GM21529 (cell line): ENCODE measurements around the gene RPS26.
A peak's percentile ranks its signal among the peaks of the same experiment; 100 is the strongest.
"Not testable (repeated sequence)": the region's sequence is repeated elsewhere in the genome, so short reads cannot be mapped to it uniquely, and the experiment has no call there.

Experiments used
- ATAC-seq: cut with Tn5 transposase; IDR thresholded peaks from one replicate; pipeline ENCODE4 v1.9.1; 2021; ENCODE audit not compliant: unreplicated experiment

The RPS26 gene

DNA sequence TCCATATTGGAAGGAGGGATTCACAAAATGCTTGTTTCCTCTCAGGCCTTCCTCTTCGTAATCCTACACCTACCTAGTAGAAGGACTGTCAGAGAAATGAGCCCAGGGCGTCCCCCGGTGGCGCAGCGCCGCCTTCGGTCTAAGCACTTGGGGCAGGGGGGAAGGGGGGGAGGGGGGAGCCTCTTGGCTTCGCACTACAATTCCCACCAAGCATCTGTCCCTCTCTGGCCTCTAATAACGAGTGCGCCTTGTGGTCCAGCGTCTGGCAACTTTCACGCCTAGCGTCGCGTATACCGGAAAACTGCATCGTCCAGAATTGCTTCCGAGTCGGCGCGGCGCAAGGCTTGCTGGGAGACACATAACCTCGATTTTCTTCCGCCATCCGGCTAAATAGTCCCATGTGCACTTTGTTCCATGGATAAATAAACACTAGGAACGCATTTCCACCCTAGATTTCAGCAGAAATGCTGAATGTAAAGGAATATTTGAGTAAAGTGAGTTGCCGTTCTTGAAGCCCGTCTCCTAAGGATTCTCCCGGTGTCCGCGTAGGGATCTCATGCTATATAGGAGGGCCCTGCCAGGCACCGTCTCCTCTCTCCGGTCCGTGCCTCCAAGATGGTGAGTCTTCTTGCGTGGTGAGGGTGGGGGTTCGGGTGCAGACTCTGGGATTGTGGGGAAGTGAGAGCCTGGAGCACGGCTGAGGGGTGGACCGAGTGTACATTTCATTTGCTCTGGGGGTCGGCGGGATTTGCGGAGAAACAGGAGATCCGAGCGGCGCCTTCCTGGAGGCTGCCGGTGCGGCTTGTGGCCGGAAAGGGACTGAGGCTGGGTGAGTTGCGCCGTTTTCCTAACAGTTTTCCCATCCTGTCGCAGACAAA lies at the start of gene RPS26:
Gene RPS26 (plus strand): TSS at position 367 of the 878 bp plus-strand sequence. CDS start 249 bp downstream, at position 616.
- peak; percentile 91 for ATAC-seq

DNA sequence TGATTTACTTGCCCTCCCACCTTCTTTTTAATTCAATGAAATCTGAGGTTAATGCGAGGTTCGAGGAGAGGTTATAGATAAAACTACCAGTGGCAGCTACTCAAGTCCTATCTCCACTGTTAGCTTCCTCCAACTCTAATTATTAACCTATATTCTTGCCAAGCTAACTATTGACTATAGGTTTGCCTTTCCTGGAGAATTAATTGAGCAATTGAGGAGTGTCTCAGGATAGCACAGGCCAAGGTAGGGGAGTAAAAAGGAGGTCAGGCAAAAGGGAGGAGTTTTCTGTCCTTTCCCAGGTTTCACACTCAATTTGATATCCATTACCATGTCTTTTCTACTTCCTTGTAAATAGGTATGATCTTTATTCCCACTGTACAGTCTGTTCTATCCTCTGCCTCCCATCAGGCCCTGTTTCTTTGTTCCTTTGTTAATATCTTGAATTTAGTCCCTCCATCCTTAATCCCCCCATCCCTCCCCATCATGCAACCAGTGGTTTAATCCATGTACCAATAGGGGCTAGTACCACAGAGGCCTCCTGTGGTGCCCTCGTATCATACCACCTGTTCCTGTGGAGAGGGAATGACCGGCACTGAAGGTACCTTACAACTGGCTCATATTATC lies 48.4 kb upstream of the RPS26 start:
- no peak for ATAC-seq

DNA sequence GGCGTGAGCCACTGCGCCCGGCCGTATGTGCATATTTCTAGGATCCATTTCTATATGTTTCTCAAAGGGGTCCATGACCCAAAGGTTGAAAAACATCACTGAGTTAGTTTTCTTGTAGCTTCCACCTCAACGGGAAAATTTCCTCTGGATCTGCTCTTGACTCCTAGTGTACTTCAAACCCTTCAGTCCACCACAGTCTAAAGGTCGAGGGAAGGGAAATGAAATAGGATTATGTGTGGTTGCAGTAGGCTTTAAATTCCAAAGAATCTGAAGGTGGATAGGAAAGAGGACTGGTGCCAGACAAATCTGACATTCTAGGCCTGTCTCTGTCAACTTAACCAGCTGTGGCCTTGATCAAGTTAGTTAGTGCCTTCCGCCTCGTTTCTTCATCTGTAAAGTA lies 46.4 kb upstream of the RPS26 start:
- ATAC-seq: no peak

DNA sequence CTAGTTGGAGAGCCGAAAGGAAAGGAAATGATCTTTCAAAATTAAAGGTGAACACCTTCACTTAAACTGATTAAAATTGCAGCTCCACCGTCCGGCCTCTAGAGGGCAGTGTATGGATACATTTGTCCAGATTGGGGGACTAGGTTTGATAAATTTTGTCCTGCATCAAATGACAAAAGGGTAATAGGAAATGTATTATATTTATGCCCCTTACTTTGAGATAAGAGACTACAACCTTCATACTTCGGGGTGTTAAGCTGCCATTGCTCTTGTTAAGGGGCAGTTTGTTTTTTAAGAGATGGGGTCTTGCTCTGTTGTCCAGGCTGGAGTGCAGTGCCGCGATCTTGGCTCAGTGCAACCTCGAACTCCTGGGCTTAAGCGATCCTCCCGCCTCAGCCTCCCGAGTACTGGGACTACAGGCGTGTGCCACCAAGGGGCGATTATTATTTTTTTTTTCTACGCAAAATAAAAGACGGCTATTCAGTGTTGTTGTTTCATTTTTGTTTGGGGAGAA lies 45.5 kb upstream of the RPS26 start:
- ATAC-seq: no peak

DNA sequence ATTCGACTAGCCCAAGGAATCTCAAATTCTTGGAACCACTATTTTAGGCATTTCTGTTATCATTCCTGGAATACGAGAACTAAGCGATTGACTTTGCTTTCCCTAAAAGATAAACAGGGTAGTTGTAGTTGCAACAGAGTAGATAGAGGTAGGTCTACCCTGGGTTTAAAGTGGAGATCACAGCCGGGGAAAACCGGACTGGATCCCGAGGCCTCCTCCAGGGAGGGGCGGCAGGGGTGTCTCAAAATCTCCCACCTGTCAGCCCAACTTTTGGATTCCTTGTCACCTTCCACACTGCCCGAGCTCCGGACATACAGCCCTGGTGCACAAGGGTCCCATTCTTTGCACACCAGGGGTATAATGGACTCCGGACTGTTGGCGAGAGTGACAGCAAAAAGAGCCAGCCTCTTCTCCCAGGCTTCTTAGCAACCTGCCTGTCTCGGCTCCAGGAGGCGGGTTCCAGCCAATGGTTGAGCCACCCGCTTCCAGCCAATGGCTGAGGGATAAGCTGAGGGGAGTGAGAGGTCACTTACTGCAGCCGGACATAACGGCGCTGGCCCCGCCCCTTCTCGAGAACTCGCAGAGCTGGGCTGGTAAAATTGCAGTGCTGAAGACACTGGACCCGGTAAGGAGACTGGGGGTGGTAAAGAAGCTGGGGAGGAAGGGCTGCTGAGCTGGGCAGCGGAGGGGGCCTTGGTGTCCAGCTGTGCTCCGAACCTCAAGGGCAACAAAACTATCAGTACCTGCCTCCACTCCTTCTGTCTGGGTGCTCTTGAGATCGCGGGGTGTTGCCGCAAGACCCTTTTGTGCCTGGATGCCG lies 44.8 kb upstream of the RPS26 start, which contains the start of gene SUOX:
Gene SUOX (plus strand): TSS at position 562 of the 820 bp plus-strand sequence. CDS start 4,946 bp downstream, outside the sequence.
- peak; percentile 99 for ATAC-seq

DNA sequence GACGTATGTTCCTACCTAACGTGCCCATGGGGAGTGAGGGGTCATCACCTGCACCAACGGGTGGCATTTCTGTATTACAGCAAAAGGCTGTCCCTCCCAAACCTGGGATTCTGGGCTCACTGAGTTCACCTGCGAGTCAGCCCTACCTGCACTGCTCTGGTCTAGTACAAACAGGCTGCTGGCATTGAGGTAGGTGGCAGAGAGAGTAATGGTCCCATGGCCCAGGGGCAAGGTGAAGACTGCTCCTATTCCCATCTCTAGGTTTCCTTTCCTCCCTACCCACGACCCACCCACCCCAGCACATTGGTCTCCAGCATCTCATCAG lies 44.2 kb upstream of the RPS26 start:
- no peak for ATAC-seq

DNA sequence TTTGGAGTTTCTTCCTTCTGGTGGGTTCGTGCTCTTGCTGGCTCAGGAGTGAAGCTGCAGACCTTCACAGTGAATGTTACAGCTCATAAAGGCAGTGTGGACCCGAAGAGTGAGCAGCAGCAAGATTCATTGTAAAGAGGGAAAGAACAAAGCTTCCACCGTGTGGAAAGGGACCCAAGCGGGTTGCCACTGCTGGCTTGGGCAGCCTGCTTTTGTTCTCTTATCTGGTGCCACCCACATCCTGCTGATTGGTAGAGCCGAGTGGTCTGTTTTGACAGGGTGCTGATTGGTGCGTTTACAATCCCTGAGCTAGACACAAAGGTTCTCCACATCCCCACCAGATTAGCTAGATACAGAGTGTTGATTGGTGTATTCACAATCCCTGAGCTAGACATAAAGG lies 42.2 kb upstream of the RPS26 start:
- not testable (repeated sequence) for ATAC-seq

DNA sequence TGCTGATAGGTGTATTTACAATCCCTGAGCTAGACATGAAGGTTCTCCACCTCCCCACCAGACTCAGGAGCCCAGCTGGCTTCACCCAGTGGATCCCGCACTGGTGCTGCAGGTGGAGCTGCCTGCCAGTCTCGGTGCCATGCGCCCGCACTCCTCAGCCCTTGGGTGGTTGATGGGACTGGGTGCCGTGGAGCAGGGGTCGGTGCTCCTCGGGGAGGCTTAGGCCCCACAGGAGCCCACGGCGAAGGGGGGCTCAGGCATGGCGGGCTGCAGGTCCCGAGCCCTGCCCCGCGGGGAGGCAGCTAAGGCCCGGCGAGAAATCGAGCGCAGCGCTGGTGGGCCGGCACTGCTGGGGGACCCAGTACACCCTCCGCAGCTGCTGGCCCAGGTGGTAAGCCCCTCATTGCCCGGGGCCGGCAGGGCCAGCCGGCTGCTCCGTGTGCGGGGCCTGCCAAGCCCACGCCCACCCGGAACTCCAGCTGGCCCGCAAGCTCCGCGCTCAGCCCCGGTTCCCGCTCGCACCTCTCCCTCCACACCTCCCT lies 41.6 kb upstream of the RPS26 start:
- ATAC-seq: not testable (repeated sequence)

DNA sequence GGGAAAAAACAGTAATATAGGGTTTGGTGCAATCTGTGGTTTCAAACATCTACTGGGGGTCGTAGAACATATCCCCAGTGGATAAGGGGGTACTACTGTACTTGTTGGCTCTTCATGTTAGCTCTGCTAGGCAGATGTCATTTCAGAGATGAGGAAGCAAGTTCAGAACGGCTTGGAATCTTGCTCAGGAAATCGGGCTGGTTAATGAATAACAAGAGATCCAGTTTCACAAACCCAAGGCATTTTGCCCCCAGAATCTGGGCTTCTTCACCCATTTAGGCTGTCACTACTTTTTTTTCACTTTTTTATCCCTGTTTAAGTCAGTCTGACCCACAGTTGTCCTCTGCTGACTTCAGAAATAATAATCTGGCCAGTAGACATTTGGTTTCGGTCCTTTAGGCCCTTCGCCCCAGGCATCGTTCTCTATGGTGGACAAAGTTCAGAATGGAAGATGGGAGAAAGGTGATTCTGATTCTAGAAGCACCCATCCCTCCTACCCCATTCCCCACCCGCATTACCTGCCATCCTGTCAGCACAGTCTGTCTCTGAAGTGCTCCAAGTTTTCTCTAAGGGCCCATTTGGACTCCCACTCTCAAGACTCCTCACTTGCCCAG lies 40.1 kb upstream of the RPS26 start:
- ATAC-seq: no peak

DNA sequence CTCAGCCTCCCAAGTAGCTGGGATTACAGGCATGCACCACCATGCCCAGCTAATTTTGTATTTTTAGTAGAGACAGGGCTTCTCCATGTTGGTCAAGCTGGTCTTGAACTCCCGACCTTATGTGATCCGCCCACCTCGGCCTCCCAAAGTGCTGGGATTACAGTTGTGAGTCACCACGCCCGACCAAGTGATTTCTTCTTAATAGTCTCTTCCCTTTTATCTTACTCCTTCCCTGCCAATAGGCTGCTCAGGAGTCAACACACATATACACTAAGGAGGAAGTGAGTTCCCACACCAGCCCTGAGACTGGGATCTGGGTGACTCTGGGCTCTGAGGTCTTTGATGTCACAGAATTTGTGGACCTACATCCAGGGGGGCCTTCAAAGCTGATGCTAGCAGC lies 38.3 kb upstream of the RPS26 start:
- ATAC-seq: not testable (repeated sequence)

DNA sequence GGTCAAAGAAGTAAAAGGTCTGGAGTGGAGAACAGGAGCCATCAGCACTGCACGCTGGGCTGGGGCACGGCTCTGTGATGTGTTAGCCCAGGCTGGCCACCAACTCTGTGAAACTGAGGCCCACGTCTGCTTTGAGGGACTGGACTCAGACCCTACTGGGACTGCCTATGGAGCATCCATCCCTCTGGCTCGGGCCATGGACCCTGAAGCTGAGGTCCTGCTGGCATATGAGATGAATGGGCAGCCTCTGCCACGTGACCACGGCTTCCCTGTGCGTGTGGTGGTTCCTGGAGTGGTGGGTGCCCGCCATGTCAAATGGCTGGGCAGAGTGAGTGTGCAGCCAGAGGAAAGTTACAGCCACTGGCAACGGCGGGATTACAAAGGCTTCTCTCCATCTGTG lies 37.5 kb upstream of the RPS26 start:
- no peak for ATAC-seq

DNA sequence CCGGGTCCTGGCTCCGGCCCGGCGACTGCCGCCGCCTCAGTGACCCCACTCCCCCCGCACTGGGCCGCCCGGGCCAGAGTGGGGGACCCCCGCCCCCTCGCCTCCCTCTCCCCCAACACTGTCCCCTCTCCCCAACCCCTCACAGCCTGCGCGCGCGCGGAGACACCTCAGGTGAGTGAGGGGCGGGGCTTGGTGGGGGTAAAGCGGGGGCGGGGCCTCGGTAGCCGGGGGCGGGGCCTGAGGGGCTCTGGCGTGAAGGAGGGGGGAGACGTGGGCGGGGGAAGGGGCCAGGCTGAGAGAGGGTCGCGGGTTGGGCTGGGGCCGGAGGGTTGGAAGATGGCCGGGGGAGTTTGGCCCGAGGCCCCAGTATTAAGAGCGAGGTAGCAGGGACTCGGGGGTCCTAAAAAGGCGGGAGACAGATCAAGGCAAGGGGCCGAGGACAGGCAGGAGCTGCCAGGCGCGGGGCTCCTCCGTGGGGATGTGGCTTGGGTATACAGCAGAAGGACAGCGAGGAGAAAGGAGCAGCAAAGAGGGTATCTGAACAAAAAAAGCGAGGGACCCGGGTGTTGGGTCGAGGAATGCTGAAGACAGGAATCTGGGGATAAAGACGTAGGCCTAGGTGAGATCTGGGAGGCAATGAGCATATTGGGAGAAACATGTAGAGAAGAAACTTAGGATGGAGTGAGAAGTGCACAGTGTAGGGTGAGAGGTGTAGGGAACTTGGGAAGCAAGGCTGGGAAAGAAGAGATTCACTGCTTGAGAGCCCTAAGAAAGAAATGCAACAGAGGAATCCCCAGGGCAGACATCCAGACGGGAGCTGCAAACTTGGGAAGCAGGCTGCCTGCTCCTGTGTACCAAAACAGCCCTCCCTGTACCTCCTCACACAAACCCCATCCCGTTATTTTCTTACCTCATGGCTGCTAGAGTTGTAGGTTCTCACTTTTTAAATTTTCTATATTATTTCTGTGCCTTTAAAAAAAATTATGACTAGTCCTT lies 33.9 kb upstream of the RPS26 start:
- ATAC-seq: peak; percentile 45

DNA sequence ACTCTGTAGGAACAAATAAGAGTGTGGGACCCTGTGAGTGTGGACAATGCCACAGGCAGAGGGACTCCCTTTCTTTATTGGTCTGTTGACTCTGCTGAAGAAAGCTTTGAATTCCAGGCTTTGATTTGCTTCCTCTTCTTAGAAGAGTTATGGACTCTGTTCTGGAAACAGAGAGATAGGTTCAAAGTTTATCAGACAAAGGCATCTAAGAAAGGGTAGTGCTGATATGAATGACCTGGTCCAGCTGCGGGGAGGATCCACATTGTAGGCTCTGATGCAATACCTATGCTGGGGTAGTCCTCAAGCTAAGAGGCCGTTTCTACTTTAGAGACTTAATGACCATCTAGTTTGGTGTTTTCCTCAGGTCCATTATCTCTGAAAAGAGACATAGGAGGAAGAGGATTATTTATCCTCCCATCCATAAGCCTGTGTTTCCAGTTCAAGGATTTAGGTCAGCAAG lies 31.6 kb upstream of the RPS26 start:
- ATAC-seq: no peak

DNA sequence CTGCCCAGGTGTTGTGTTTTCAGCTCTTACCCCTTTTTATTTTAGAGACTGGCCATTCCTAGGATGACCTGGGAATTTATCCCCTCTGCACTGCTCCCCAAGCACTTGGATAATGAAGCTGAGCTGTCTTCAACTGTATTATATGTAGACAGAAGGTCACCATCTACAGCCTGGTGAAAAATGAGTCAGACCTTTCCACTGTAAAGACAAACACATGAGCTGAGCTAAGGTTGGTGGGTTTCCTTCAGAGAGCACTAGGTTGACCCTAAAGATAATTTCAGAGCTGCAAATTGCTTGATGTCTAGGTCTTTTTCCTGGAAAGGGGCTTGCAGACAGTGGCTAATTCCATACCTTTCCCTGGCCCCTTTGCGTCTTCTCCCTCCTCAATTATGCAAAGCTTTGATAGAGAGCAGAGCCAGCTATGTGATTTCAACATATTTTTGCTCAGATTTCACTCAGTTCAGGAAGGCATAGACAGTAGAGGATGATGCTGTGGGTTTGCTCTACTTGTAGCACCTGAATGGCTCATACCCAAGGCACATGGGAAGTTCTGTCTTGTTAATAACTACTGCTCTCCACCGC lies 30.1 kb upstream of the RPS26 start:
- no peak for ATAC-seq

DNA sequence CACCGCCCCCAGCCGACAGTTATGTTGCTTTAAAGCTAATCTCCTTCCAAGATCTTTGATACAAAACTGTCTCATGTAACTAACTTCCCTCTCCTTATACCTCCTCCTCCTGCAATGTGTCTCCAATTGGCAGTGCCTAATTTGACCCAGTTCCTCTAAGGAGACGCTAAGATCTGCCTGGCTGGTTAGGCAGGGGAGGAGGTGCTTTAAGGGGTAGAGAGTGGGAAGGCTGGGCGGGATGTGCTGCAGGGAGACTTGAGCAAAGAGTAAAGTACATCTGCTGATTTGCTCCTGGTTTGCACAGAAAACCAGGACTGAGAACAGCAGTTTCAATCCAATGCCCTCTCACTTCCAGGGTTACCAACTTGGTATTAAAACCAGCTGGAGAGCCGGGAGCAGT lies 28.2 kb upstream of the RPS26 start:
- no peak for ATAC-seq

DNA sequence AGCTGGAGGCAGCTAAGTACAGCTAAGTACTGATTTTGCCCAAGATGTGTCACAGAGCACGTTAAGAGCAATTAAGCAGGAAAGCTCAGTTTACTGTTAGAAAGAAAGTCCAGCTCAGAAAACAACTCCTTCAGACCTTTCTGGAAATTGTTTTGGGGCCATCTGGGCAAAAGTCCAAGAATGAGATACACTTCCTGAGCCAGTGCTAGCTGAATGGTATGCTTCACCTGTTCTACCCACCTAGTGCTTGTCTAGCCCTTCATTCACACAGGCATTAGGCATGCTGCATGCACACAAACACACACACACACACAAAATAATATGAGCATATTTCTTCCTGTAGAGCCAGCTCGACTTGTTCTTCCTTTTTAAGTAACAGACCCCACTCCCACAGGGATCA lies 27.5 kb upstream of the RPS26 start:
- no peak for ATAC-seq

DNA sequence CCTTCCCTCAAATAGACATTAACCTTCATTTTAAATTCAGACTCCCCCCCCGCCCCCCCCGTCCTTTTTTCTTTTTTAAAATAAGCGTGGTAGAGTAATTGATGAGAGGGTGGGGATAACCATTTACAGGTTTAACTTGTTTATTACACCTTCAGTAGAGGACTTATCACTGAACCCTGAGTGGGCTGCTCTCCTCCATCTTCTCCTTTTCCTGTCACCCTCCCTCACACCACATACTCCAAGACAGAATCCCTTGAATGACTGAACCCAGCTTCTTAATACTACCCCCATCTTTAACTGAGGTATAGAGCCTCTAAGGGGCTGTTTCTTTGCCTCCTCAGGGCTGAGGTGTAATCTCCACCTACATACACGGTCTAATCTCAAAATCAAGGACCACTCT lies 24.5 kb upstream of the RPS26 start:
- no peak for ATAC-seq

DNA sequence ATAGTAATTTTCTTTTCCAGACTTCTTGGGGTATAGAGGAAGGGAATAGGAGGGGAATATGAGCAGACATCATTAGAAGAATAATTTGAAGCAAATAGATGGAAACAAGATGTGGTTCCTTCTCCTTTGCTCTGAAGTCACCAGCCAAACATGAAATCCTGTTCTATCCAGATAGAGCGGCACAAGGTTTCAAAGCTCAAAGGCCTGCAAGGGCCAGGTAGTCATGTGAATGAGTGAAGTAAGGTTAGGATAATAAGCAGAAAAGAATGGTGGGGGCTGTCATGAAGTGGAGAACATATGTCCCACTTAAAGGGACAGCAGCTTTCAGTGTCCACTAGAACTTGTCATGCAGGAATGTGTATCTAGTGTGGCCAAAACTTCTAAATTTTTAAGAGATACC lies 23.4 kb upstream of the RPS26 start:
- no peak for ATAC-seq
